C4-2B (cell line): Measurements from ENCODE around the gene BAIAP3.
"Not testable (repeated sequence)": the region's sequence is repeated elsewhere in the genome, so short reads cannot be mapped to it uniquely, and the experiment has no call there.

Experiments
- CTCF ChIP-seq: fragments of 450-650 bp; conservative IDR thresholded peaks from 2 replicates; pipeline ENCODE4 v1.5.1; 2017; ENCODE audit warnings: mild to moderate bottlenecking
- ZFX ChIP-seq: fragments of 450-650 bp; IDR thresholded peaks from 2 replicates; pipeline ENCODE4 v1.6.1; 2017

GRCh38 chr16:1292208-1292607, 41.2 kb upstream of the BAIAP3 start:
- TF ChIP-seq CTCF, ZFX: not testable (repeated sequence)
